ENCODE results near the gene STK24.
A peak's percentile ranks its signal among the peaks of the same experiment; 100 is the strongest.
"Not testable (repeated sequence)": the region's sequence is repeated elsewhere in the genome, so short reads cannot be mapped to it uniquely, and the experiment has no call there.

STK24 gene

DNA sequence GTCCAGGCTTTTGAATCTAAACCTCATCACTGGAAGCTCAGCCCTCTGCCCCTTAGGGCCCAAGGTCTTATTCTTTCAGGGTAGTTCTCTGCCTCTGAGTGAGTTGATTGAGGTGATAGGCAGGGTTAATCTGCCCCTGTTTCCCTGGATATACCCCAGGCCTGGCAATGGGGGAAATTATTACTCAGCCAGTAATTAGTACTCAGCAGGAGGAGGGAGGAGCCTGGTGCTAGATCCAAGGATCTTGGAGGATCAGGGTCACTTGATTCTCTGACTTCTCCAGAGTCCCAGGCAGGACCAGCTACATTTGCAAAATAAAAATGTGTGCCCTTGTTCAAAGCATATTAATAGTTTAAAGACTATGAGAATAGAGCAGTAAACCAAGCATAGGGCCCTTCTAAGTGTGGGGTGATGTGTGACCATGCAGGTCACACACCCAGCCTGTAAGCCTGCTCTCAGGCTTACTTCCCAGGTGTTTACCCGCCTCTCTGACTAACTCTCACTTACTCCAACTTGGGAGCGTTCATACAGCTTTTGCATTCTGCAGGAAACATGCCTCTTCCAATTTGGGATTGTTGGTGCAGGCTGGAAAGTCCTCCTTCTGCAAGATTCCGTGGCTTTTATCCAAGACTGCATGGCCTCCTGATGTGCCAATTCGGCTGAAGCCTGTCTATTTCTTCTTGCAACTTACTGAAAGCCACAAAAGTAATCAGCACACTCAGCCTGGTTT, 7.9 kb upstream of the STK24 start:
- DNase-seq (ENCODE audit: low read depth in 1 of 2, low spot score in 1 of 2): no peak

DNA sequence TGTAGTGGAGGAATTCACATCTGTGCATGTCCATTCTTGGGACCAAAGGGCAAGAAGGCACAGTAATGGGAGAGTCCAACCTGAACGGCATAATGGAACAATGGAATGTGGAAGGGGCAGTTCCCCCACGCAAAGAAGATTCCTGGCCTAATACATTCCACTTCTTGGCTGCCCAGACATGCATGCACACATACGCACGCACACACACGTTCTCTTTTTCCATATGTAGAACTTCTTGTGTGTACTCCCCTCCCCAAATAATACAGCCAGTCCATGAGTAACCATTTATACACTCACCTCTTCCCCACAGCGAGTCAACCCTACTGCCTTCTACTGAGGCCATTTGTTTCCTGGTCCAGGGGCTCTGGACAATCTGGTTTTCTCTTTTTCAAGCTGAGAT, 6.0 kb upstream of the STK24 start:
- DNase-seq (ENCODE audit: low read depth in 1 of 2, low spot score in 1 of 2): no peak

DNA sequence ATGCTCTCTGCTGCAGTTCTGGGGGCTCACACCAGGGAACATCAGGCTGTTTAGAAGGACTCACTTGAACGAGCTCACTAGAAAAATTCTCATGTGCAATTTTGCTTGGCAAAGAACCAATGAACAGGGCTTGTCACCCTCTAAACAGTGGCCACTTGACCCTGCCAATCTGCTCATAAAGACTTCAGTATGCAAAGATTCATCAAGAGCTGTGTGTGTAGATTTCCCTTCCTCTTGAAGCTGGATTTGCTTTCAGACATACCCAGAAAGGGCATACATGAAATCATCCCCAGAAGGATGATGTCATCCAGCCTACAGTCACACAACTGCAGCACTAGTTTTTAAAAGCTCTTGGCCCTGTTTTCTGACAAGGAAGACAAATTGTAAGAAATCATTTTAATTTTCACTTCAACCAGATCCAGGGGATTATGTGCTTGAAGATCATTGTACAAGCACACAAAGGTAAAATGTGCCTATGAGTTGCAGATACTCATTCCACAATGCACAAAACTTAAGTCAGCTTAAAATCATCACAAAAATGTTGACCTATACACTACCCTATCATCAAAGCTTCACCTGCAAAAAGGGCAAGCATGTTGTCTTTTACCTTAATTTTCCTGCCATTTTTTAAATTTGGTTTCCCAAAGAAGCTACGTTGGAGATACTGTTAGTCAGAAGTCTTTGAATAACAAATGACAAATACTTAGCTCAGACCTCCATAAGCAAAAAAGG, 5.2 kb upstream of the STK24 start:
- DNase-seq (ENCODE audit: low read depth in 1 of 2, low spot score in 1 of 2): no peak

DNA sequence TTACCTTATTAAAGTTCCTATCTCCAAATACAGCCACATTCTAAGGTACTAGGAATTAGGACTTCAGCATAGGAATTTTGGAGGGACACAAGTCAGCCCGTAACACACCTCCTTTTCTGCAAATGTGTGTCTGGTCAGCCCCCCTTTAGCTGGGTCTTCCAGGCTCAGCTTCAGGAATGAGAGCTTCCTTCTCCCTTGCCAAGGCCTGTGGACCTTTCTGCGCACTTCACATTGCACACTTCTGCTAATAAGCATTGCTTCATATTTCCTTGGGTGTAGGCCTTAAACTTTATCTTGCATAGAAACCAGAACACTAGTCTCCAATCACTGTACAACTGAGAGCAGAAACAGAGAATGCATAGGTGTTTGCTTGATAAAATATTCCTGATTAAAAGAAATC, 4.5 kb upstream of the STK24 start:
- DNase-seq (ENCODE audit: low read depth in 1 of 2, low spot score in 1 of 2): no peak

DNA sequence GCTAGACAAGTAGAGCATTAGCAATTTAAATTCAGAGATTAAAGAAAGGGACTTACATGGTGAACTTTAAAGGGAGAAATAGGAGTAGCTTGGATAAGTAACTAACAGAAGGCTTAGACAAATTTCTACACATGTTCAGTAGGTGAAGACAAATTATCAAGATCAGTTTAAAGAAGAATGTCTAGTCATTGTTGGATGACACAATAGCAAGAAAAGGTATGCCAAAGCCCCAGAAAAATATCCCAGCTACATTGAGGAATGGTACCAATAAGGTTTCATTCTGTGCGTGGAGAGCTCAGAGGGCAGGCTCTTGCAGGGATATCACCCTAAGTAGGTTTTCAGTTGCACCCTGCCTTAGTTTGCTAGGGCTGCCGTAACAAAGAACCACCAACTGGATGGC, 3.5 kb upstream of the STK24 start:
- no peak for DNase-seq (ENCODE audit: low read depth in 1 of 2, low spot score in 1 of 2)

DNA sequence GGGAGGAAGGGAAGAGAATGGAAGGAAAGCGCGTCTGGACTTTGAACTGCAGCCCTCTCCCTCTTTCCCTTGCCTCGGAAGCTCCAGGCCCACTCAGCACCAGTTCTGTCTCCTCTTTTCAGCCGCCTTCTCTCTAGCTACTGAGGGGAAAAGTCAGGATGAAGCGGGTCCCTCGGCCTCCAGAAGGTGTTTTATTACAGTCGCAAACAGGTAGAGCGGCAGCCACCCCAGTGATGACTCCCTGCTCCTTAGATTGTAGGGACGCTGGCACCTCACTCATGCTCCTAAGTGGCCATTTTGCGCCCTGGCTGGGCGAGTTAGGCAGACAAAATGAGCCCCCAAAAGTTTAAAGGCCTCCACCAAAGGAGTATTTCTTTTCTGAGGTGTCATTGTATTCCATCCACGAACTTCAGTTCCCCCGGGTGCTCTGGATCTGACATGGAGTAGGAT, 954 bp upstream of the STK24 start:
- no peak for DNase-seq (ENCODE audit: low read depth in 1 of 2, low spot score in 1 of 2)

DNA sequence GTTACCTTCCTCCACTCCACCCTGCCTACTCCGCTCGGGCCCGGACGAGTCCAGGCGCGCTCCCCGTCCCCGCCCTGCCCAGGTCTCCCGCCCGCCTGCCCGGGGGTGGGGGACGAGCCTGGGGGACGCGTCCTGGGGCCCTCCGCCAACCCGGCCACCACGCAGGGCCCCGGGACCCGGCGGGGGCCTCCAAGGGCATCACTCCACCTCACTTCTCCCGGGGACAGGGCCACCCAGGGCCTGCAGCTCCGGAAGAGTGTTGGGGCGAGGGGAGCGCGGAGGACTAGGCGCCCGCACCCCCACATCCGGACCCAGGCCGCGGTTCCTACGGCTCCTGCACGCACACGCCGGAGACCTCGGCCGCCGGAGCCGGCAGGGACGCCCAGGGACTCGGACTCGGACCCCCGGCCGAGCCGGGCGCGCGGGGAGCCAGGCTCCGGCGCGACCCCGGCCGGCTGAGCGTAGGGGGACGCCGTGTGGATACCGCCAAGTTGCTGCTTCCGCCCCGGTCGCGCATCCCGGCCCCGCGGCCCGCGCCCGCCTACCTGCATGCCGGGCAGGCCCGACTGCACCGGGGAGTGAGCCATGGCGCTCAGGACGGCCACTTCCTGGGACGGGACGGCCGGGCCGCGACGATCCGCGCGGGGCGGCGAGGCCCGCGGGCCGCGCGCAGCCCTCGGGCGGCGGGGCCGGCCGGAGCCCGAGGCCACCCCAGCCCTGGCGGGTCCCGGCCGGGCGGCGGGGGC, 534 bp downstream of the STK24 start:
- DNase-seq (ENCODE audit: low read depth in 1 of 2, low spot score in 1 of 2): peak; percentile 7 to 24

DNA sequence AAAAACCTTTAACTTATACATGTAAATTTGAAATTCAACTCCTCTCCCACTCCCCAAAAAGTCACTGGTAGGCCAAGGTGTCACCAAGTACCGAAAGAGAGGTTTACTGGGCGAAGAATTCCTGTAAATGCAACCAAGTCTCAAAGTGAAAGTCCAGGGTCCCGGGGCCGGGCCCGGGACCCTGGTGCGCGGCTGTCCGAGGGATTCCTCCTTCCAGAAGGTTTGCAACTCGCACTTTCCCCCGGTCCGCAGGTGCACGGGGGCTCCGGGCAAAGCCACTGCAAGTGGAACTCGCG, 1.1 kb downstream of the STK24 start:
- no peak for DNase-seq (ENCODE audit: low read depth in 1 of 2, low spot score in 1 of 2)

DNA sequence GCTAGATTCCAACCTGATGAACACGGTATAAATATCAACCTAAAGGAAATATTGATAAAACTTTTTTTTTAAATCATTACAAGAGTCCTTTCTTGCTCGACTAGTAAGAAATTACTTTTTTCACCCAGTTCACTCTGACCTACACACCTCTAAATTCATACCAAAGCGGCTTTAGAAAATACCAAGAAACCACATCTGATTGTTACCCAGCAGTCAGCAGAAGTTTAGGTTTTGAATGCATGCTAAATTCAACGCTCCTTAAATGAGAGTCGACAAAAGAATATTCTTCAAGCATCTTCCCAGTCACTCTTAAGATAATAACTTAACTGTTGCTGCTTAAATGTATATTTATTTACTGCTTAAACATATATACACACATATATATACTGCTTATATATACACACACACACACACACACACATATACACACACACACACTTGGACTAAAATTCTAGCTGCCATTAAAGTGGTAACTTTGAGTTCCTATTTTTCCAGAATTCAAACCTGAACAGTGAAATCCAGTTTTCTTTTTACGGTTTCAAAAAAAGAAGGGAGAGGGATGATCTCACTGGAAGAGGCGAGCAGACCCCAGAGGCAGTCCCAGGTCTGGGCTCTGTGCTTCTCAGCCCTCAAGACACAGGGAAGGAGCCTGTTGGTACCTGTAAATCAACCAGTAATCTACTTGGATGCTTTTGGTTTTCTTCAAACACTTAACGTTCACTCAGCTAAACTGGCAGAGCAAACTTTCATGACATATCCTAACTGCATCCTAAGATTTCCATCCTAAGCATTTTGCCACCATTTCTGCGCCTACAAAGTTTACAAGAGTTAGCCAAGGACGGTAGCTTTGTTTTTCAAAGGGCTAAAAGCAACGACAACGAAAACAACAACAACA, 1.7 kb downstream of the STK24 start:
- no peak for DNase-seq (ENCODE audit: low read depth in 1 of 2, low spot score in 1 of 2)

DNA sequence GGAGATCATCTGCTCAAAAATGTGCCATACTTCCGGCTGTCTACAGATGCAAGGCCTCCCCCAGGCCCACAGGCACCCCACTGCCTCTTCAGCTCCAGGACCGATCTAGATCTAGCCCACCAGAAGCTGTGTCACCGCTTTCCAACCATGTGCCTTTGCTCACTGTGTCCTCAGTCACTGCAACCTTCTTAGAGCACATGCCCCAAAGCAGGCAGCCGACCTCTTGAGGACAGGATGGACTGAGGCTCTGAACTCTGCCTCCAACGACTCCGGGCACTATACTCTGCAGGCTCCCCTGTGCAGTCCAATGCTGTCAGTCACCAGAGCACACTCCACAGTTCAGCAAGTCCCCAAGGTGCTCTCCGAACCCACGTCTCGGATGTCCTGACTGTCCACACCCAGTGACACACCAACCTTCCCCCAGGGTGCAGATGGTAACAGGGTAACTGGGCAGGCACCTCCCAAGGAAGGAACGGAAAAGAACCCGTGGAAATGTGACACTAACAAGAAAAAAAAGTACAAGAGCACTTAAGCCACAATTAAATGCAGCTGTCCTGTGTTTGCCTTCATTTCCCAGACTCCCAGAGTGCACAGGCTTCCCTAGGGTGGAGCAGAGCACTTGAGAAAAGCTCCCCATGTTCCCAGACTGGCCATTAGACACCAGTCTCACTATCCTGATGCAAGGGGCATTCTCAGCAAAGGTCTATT, 4.8 kb downstream of the STK24 start:
- no peak for DNase-seq (ENCODE audit: low read depth in 1 of 2, low spot score in 1 of 2)

DNA sequence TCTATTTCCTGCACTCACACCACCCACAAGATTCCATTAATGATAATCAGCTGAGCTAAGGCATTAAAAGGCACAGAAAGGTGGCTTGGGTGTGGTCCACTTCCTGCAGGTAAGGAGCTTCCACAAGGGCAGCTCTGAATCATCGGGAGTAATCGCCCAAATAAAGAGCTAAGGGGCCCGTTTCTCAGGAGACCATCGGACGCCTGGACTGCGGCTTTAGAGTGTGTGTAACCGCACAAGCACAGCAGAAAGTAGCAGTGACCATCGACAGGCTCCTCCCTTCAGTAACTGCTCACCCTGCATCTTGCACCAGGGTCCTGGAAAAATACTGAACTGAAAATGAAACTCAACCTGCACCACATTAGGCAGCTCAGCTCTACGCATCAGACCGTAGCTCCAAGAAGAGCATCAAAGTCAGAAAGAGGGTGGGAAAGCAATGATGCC, 6.0 kb downstream of the STK24 start:
- DNase-seq (ENCODE audit: low read depth in 1 of 2, low spot score in 1 of 2): peak in 1 of 2 donors; percentile 15

DNA sequence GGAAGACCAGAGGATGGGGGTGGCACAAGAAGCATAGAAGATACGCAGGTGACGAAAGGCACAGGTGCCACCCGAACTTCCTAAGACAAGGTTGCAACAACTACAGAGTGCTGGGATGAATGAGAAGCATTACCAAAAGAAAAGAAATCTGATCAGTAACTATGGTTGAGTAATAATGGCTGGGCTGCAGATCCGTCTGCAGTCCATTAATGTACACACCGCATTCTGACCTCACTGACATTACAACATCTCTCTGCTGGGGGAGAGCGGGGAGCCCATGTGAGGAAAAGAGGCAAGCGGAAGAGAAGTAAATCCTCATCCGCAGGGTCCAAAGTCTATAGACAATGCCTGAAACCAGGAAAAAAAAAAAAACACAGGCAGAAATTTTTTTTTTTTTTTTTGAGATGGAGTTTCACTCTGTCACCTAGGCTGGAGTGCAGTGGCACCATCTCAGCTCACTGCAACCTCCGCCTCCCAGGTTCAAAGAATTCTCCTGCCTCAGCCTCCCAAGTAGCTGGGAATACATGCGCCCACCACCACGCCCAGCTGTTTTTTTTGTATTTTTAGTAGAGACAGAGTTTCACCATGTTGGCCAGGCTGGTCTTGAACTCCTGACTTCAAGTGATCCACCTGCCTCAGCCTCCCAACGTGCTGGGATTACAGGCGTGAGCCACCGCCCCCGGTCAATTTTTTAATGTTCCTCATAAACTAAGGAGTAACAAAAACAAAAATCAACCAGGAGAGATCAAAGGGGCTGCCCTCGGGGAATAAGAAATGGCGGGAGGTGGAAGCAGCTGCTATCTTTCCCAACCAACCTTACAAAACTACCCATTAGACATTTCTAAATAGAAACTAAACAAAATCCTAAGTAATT, 7.2 kb downstream of the STK24 start:
- DNase-seq (ENCODE audit: low read depth in 1 of 2, low spot score in 1 of 2): not testable (repeated sequence)

DNA sequence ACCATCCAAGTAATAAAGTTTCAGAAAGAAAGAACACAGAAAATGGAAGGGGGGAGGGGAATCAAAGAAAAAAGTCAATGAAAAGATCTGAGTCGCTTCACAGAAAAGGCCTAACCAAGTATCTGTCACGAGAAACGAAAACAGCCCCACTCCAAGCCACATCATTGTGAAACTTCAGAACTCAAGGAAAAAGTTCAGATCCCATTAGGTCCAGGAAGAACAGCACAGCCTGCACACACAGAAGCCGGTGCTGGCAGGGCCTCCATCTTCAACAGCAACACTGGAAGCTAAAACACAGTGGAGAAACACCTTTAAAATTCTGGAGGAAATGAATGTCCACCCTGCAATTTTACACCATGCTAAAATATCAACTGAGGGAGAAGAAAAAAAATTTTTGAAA, 8.0 kb downstream of the STK24 start:
- no peak for DNase-seq (ENCODE audit: low read depth in 1 of 2, low spot score in 1 of 2)

DNA sequence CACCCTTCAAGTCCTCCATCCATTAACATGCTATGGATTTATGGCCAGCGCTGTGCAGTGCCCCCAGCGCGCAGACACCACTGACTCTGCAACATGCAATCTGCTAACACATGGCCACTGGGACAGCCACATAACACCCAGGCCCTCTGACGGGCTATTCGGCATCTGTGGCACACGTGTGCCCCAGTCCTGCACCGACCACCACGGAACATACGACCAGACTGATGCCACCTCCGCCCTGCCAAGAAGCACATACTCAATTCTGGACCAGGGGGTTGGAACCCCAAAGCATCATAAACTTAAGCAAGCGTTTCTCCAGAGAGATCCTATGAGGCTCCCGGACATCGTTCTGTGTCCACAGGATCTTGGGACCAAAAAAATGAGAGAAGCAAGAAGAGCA, 9.8 kb downstream of the STK24 start:
- no peak for DNase-seq (ENCODE audit: low read depth in 1 of 2, low spot score in 1 of 2)

DNA sequence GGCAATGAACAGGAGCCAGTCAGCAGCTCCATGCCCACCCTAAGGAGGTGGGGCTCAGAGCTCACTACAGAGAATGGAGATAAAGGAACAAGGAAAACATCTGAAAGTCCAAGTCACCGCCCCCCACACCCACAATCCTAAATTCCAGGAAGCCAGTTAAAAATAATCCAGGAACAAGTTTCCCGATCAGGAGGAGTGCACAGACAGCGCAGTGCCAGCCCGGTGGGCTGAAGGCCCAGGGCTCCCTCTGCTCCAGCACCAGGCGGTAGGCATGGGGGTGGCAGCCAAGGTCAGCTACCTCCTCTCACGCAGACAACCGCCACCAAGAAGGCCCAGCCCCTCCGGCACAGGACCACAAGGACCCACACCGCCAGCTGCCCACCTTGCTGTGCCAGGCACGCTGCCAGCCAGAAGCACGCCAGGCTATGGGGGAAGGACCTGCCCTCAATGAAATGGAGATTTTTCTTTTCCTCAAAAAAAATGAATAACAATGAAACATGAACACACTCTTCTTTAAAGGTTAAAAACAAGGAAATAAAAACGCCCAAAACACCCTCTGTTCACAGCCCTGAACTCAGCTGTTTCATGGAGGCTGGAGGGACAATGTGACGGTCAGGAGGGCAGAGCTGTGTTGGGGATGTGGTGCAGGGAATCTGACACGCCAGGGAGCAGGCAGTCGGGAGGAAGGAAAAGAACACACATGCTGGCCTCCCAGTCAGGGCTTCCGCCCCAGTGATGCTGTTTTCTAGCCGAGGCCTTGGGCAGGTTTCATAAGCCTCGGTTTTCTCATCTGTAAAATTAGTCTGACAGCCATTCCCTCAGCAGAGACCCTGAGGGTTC, 11.0 kb downstream of the STK24 start:
- DNase-seq (ENCODE audit: low read depth in 1 of 2, low spot score in 1 of 2): no peak

DNA sequence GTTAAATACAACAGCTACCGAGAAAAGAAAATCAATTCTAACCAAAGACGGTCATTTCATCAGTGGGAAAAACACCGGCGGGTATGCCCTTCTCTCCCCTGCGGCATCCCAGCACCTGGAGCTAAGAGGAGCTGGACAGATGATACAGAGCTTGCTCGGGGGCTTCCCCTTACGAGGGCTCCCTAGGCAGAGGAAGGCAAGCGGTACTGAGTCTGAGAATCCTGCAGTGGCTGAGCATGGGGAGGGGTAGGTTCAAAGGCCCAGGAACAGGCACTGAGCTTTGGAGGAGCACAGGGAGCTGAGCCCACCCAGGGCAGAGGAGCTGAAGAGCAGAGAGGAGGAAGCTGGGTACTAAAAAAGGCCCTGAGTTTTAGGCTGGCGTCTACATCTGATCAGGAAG, 12.7 kb downstream of the STK24 start:
- no peak for DNase-seq (ENCODE audit: low read depth in 1 of 2, low spot score in 1 of 2)

DNA sequence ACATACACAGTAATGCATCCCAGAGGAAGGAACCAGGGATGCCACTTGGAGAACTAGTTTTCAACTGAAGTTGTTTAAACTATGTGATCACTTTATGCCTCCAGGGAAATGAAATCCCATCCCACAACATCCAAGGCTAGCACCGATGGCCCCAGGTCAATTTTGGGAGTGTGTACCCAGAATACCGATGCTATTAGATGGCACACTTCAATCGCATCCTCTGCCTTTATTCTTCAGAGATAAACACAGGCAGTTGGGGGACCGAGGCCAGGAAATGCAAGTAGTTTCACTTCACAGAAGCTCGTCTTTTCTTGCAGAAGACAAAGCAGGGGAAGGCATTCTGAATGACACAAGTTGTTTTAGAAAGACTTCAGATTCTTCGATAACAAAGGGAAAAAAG, 13.8 kb downstream of the STK24 start:
- no peak for DNase-seq (ENCODE audit: low read depth in 1 of 2, low spot score in 1 of 2)

DNA sequence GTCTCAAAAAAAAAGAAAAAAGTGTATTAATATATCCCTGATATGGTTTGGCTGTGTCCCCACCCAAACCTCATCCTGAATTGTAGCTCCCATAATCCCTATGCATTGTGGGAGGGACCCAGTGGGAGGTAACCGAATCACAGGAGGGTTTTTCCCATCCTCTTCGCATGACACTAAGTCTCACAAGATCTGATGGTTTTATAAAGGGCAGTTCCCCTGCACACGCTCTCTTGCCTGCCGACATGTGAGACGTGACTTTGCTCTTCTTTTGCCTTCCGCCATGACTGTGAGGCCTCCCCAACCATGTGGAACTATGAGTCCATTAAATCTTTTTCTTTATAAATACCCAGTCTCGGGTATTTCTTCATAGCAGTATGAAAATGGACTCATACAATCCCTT, 17.7 kb downstream of the STK24 start:
- no peak for DNase-seq (ENCODE audit: low read depth in 1 of 2, low spot score in 1 of 2)
